ENCODE results near the gene GPHA2. TPM values are rescaled to one million over a fixed set of nuclear protein-coding genes. Genes with fewer than 3 reads are reported as not detected.

Gene GPHA2
- total and polyA plus RNA-seq, 12 donors, result 0.67 TPM; not detected in 11

- no peak overlapping the region for H3K4me3 ChIP-seq
- H3K36me3 ChIP-seq (replicated peaks in 1 of 2), result no peaks in the 10 kb centered on the region
- H3K27ac ChIP-seq, result no peak overlapping the region
- H3K4me1 ChIP-seq (replicated peaks in 1 of 2), result peaks cover 0 to 7% of the 10 kb centered on the region in 2 donors
- no peaks in the 10 kb centered on the region for H3K9me3 ChIP-seq (replicated peaks in 1 of 3)
- H3K27me3 ChIP-seq, result no peaks in the 10 kb centered on the region
- WGBS, 4 donors, result 84 to 93% (median 89%) methylated on average over 3 of the region's 3 CpGs
- intact Hi-C loops (cut with DNase I), result no loop called here
- no peak for TF ChIP-seq POLR2A (IDR thresholded peaks at IDR 0.05)
- TF ChIP-seq CTCF (IDR thresholded peaks at IDR 0.05), result no peak
- no peak for DNase-seq
These were observed 31.7 kb upstream of the GPHA2 start for GRCh38 chr11:64967375-64967774.

- TF ChIP-seq POLR2A (IDR thresholded peaks at IDR 0.05) (no peak), CTCF (IDR thresholded peaks at IDR 0.05) (no peak)
- WGBS, 4 donors, result 73 to 82% (median 78%) methylated on average over 5 of the region's 5 CpGs
- no peak for DNase-seq
- Histone ChIP-seq H3K4me1 (replicated peaks in 1 of 2) (no peaks in the 10 kb centered on the region), H3K9me3 (replicated peaks in 1 of 3) (no peaks in the 10 kb centered on the region), H3K27ac (no peak overlapping the region), H3K4me3 (no peak overlapping the region), H3K36me3 (replicated peaks in 1 of 2) (no peaks in the 10 kb centered on the region), H3K27me3 (no peaks in the 10 kb centered on the region)
- intact Hi-C loops (cut with DNase I), result no loop called here
These were observed 27.5 kb upstream of the GPHA2 start for GRCh38 chr11:64963072-64963631.

GRCh38 chr11:64960719-64961118, 25.0 kb upstream of the GPHA2 start:
- H3K9me3 ChIP-seq (replicated peaks in 1 of 3), result no peaks in the 10 kb centered on the region
- intact Hi-C loops (cut with DNase I), result no loop called here
- no peaks in the 10 kb centered on the region for H3K36me3 ChIP-seq (replicated peaks in 1 of 2)
- H3K4me3 ChIP-seq, result no peak overlapping the region
- WGBS, 4 donors, result 63 to 69% (median 66%) methylated on average over 4 of the region's 4 CpGs
- no peaks in the 10 kb centered on the region for H3K4me1 ChIP-seq (replicated peaks in 1 of 2)
- TF ChIP-seq POLR2A (IDR thresholded peaks at IDR 0.05) (no peak), CTCF (IDR thresholded peaks at IDR 0.05) (no peak)
- H3K27me3 ChIP-seq, result peaks cover 4% of the 10 kb centered on the region
- no peak overlapping the region for H3K27ac ChIP-seq
- no peak for DNase-seq

GRCh38 chr11:64959498-64959897, 23.8 kb upstream of the GPHA2 start:
- WGBS, 4 donors, result 54 to 65% (median 60%) methylated on average over 3 of the region's 3 CpGs
- Histone ChIP-seq H3K4me3 (no peak overlapping the region), H3K9me3 (replicated peaks in 1 of 3) (no peaks in the 10 kb centered on the region), H3K36me3 (replicated peaks in 1 of 2) (no peaks in the 10 kb centered on the region), H3K4me1 (replicated peaks in 1 of 2) (no peaks in the 10 kb centered on the region), H3K27ac (no peak overlapping the region), H3K27me3 (peaks cover 4% of the 10 kb centered on the region)
- no peak for TF ChIP-seq CTCF (IDR thresholded peaks at IDR 0.05)
- DNase-seq, result no peak
- intact Hi-C loops (cut with DNase I), result no loop called here
